Smooth muscle cell of the brain vasculature (primary cell): Measurements from ENCODE around the gene TUFM.
A peak's percentile ranks its signal among the peaks of the same experiment; 100 is the strongest.
"Not testable (repeated sequence)": the region's sequence is repeated elsewhere in the genome, so short reads cannot be mapped to it uniquely, and the experiment has no call there.

Experiments used
- DNase-seq: peaks from one replicate; pipeline ENCODE4 v3.0.0-alpha.2; 2012; ENCODE audit warnings: low read depth, low spot score

TUFM gene

GRCh38 chr16:28839004-28839639, 7.0 kb downstream of the TUFM start:
- DNase-seq: no peak

GRCh38 chr16:28838558-28838918, 7.6 kb downstream of the TUFM start:
- DNase-seq: no peak

GRCh38 chr16:28837672-28838557, 8.2 kb downstream of the TUFM start:
- DNase-seq: no peak

- DNase-seq: no peak
Observed at GRCh38 chr16:28836761-28837064, 9.4 kb downstream of the TUFM start.

- DNase-seq: no peak
Observed at GRCh38 chr16:28835864-28836760, 10.0 kb downstream of the TUFM start.

GRCh38 chr16:28834873-28835863, 11.0 kb downstream of the TUFM start:
- DNase-seq: no peak

GRCh38 chr16:28834349-28834748, 11.8 kb downstream of the TUFM start:
- DNase-seq: no peak

- no peak for DNase-seq
Observed at GRCh38 chr16:28830531-28830930, 15.6 kb downstream of the TUFM start.

- no peak for DNase-seq
Observed at GRCh38 chr16:28829747-28830146, 16.4 kb downstream of the TUFM start.

GRCh38 chr16:28826141-28826540, 20.0 kb downstream of the TUFM start:
- no peak for DNase-seq

GRCh38 chr16:28824717-28824973, 21.5 kb downstream of the TUFM start:
- DNase-seq: no peak

GRCh38 chr16:28823873-28824716, 22.1 kb downstream of the TUFM start:
- peak; percentile 93 for DNase-seq

GRCh38 chr16:28823291-28823872, 22.8 kb downstream of the TUFM start:
- DNase-seq: no peak

- peak; percentile 95 for DNase-seq
Observed at GRCh38 chr16:28822520-28823290, 23.4 kb downstream of the TUFM start, which contains the start of gene ATXN2L. ATXN2L (plus strand) TSS chr16:28822999; CDS start chr16:28823260, 261 bp downstream.

GRCh38 chr16:28821874-28822519, 24.2 kb downstream of the TUFM start:
- no peak for DNase-seq

GRCh38 chr16:28820546-28820945, 25.6 kb downstream of the TUFM start:
- DNase-seq: not testable (repeated sequence)

- DNase-seq: no peak
Observed at GRCh38 chr16:28820016-28820415, 26.1 kb downstream of the TUFM start.

- DNase-seq: not testable (repeated sequence)
Observed at GRCh38 chr16:28807445-28808120, 38.6 kb downstream of the TUFM start.
